Stimulated activated CD4-positive, alpha-beta T cell treated with anti-CD3 and anti-CD28 coated beads, Interleukin-15, amount 100 ng/mL, for 24 hours (primary cell): ENCODE measurements around the gene OSBPL8.
"Not testable (repeated sequence)": the region's sequence is repeated elsewhere in the genome, so short reads cannot be mapped to it uniquely, and the experiment has no call there.

Experiments
- DNase-seq: peaks from one replicate; pipeline ENCODE4 v3.0.0-alpha.2; 2020

Gene OSBPL8

GRCh38 chr12:76410781-76411180 is 148.8 kb downstream of the OSBPL8 start:
- no peak for DNase-seq

GRCh38 chr12:76410371-76410770 is 149.2 kb downstream of the OSBPL8 start:
- no peak for DNase-seq

DNA sequence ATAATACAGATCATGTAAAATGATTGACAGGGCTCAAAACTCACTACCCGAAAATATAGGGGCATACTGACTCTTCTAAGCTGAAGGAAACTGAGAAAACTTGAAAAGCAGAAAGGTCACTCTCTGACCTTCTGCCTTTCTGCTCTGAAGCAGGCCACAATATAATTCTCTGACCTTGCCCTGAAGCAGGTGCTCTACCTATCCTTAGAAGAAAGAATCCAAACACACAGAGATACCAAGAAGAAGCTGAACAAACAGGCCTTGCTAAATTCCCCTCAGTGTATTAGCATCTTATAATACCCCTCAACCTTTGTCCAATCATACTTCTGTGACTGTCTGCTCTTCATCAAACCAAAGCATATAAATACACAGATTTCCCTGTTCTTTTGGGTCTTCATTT is 150.5 kb downstream of the OSBPL8 start:
- no peak for DNase-seq

DNA sequence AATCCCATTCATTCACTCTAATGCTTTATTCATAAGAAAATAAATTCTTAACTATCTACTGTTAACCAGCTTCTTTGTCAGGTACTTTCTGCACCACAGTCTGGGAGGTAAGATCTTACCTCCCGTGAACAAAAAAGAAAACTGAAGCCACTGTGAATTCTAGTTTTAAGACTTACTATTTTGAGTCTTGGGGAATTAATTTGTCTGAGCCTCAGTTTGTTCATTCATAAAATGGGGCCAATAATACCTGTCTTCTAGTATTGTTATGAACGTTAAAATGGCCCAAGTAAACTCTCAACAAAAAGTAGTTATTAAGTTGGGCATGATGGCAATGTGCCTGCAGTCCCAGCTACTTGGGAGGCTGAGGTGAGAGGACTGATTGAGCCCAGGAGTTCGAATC is 151.9 kb downstream of the OSBPL8 start:
- DNase-seq, result no peak

- no peak for DNase-seq
Measured at GRCh38 chr12:76402259-76402658, 157.3 kb downstream of the OSBPL8 start.

DNA sequence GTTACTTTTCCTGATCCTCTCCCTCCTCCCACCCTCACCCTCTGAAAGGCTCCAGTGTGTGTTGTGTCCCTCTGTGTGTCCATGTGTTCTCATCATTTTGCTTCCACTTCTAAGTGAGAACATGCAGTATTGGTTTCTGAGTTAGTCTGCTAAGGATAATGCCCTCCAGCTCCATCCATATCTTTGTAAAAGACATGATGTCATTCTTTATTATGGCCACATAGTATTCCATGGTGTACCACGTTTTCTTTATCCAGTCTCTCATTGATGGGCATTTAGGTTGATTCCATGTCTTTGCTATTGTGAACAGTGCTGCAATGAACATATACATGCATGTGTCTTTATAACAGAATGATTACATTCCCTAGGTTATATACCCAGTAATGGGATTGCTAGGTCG is 159.4 kb downstream of the OSBPL8 start:
- no peak for DNase-seq

- DNase-seq, result no peak
Measured at GRCh38 chr12:76399040-76399439, 160.5 kb downstream of the OSBPL8 start.

GRCh38 chr12:76398106-76398505 is 161.5 kb downstream of the OSBPL8 start:
- DNase-seq, result no peak

DNA sequence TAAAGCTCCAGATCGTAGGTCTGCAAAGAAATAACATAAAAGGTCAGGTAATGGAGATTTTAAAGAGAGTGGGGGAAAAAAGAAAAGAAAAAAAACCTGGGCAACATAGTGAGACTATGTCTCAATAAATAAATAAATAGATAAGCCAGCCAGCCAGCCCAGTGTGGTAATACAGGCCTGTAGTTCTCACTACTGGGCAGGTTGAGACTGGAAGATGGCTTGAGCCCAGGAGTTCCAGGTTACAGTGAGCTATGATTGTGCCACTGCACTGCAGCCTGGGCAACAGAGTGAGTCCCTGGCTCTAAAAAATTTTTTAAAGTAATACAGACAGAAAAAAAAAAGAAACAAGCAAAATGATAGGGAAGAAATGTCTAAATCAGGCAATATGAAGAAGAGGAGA is 168.1 kb downstream of the OSBPL8 start:
- DNase-seq, result no peak

- DNase-seq, result no peak
Measured at GRCh38 chr12:76387614-76388013, 172.0 kb downstream of the OSBPL8 start.

GRCh38 chr12:76384560-76384959 is 175.0 kb downstream of the OSBPL8 start:
- no peak for DNase-seq

DNA sequence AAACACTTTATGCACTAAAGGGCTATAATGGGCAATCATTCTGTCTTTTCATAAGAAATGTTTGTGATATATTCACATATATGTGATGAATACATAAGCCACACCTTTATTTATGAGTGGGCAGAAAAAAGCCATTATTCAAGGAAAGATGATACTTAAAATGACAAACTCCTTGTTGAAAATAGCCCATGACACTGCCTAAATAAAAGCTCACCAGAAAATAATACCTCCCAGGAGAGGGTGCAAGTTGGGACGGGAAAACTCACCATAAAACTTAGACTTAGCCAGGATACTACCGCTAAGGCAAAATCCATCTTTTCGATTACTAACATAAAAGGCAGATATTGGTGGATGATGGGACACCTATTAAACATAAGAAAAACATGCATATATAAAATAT is 175.6 kb downstream of the OSBPL8 start:
- no peak for DNase-seq

- no peak for DNase-seq
Measured at GRCh38 chr12:76379261-76379660, 180.3 kb downstream of the OSBPL8 start.

- not testable (repeated sequence) for DNase-seq
Measured at GRCh38 chr12:76376876-76377275, 182.7 kb downstream of the OSBPL8 start.

DNA sequence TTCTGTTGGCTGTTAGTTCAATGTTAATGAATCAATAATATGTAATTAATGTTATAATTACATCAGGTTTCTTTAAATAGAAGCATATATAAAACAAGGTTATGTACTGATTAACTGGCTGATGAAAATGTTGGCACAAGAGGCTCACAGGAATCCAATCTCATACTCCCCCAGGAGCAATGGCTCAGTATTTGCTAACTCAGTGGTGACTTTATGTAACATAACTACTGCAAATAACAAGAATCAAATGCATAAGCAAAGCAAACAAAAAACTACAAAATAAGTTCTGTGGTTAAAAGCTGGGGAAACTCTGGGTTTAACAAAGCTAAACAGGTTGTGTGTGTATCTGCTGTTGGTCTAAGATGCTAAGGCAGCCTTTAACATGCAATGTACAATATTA is 183.6 kb downstream of the OSBPL8 start:
- no peak for DNase-seq

- no peak for DNase-seq
Measured at GRCh38 chr12:76375470-76375869, 184.1 kb downstream of the OSBPL8 start.

GRCh38 chr12:76374386-76375020 is 185.1 kb downstream of the OSBPL8 start:
- no peak for DNase-seq

- no peak for DNase-seq
Measured at GRCh38 chr12:76368230-76368629, 191.3 kb downstream of the OSBPL8 start.

DNA sequence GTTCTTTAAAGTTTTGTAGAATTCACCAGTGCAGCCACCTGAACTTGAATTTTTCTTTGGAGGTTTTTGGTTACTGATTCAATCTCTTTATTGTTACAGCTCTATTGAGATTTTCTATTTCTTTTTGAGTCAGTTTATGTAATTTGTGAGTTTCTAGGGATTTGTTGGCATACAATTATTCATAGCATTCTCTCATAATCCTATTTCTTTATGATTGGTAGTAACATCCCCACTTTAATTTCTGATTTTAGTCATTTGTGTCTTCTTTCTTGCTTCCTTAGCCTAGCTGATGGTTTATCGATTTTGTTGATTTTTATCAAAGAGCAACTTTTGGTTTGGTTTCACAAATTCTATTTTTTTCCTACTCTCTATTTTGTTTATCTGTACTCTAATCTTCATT is 193.4 kb downstream of the OSBPL8 start:
- no peak for DNase-seq

GRCh38 chr12:76364131-76364530 is 195.4 kb downstream of the OSBPL8 start:
- not testable (repeated sequence) for DNase-seq

GRCh38 chr12:76360316-76360715 is 199.3 kb downstream of the OSBPL8 start:
- no peak for DNase-seq

DNA sequence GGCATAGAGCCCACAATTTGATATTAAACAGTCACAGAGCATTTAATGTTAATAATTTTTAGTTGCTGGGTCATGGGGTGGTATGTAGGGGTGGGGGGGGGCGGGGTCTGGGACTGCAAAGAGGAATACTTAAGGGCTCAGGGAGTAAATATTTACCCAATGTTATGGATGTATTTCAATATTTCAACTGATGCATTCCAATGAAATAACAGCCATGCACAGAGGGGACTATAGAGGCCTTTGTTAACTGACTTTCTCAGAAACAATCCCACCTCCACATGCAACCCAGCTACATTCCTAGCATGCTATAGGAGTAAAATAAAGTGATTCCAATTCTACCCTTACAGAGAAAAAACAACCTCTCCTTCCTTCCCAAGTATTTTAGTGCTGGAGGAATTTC is 203.5 kb downstream of the OSBPL8 start:
- no peak for DNase-seq

- DNase-seq, result peak; percentile 92
Measured at GRCh38 chr12:76348079-76348901, 211.3 kb downstream of the OSBPL8 start, which contains the start of gene BBS10. BBS10 (minus strand) TSS chr12:76348415; CDS start chr12:76348358, 57 bp downstream.

DNA sequence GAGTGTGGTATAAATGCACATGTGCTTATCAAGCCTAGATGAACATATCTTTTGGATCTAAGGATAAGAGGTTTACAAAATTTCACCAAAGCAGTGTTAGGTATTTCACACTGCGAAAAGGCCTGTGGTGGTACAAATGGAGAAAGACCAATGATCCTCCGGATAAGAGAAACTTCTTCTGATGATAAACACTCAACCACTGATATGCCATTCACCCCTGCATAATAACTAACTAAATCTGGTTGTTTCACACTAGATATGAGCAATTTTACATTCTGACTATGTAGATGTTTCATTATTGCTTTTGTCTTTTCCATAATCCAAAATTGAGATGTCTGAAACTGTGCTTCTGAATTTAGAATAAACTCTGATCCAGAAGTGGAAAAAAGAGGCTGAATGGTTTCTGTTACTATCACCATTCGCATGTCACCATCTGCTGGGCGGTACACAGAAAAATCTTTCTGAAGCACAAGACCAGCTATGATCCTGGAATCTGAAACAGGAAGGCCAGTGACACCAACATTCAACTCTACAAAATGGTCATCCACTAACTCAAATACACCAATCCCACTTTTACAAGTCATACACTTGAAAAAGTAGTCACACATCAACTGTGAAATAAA is 212.7 kb downstream of the OSBPL8 start:
- peak; percentile 38 for DNase-seq
